HFFc6 (cell line): ENCODE results near the gene OTUB1. TPM values are rescaled to one million over a fixed set of nuclear protein-coding genes. Genes with fewer than 3 reads are reported as not detected.
A peak's percentile ranks its signal among the peaks of the same experiment; 100 is the strongest.

Source experiments
- DNase-seq: peaks from one replicate; pipeline ENCODE4 v3.0.0-alpha.2; 2018
- H3K27ac Mint-ChIP-seq: 2 replicates; pipeline ENCODE4 v1.8.0; 2020; ENCODE audit warnings: mild to moderate bottlenecking, mixed read lengths
- H3K27me3 Mint-ChIP-seq: 2 replicates; pipeline ENCODE4 v1.8.0; 2021; ENCODE audit warnings: mild to moderate bottlenecking, moderate library complexity, mixed read lengths; ENCODE audit not compliant: insufficient read depth
- H3K36me3 Mint-ChIP-seq: 2 replicates; pipeline ENCODE4 v1.8.0; 2021; ENCODE audit warnings: low read depth, mixed read lengths
- H3K4me1 Mint-ChIP-seq: 2 replicates; pipeline ENCODE4 v1.8.0; 2020; ENCODE audit warnings: low read depth, mixed read lengths
- H3K4me3 Mint-ChIP-seq: 2 replicates; pipeline ENCODE4 v1.8.0; 2020; ENCODE audit warnings: mild to moderate bottlenecking, moderate library complexity, mixed read lengths
- H3K9me3 Mint-ChIP-seq: 2 replicates; pipeline ENCODE4 v1.8.0; 2020; ENCODE audit warnings: mild to moderate bottlenecking, mixed read lengths
- total RNA-seq, 6 experiments: library from RNA; stranded (reverse); fragmentation: NEBNext Ultra II Directional; extraction: Animal tissue kit (Norgen Biotek cat#: 25700); gene quantifications; 2 replicates in 1 of 6; 3 replicates in 5 of 6; pipeline ENCODE4 v1.2.3, GENCODE V29; 2021
- TF ChIP-seq, protein P1 (sequence below): fragments of 200-600 bp; sonication (generic); IDR thresholded peaks from 2 replicates; pipeline ENCODE4 v1.5.0; 2021; ENCODE audit warnings: antibody characterized with exemption, mild to moderate bottlenecking

Gene OTUB1
- total RNA-seq, 6 experiments from 2014 or later: 84.4 to 98.2 (median 90.9) TPM

DNA sequence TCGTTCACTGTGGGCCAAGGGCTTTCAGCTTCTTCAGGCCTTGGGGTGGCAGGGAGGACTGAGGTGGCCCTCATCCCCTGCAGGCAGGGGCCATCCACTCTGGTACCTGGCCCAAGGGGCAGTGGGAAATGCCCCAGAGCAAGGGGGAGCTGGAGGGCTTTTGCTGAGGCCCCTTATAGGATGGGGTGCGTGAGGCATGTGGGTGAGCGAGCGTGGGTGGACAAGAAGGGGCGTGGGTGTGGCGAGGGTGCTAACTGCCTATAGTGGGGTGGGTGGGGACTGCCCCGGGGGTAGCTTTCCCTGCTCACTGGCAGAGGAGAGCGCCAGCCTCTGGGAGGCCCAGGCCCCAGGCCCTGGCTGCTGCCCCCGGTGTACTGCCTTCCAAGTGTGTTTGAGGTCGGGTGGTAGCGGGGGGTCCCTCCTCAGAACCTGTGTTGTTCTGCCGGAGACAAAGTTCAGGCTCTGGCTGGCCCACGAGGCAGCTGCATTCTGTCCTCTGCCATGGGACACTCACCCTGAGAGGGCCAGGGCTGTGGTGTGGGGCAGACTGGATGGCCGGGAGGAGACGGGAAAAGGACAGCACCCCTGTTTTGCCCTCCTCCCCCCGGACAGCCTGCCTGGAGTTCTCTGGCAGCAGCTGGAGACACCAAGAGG is 52.9 kb downstream of the OTUB1 start:
- no peak overlapping the region for H3K27ac Mint-ChIP-seq
- TF ChIP-seq, protein P1, sequence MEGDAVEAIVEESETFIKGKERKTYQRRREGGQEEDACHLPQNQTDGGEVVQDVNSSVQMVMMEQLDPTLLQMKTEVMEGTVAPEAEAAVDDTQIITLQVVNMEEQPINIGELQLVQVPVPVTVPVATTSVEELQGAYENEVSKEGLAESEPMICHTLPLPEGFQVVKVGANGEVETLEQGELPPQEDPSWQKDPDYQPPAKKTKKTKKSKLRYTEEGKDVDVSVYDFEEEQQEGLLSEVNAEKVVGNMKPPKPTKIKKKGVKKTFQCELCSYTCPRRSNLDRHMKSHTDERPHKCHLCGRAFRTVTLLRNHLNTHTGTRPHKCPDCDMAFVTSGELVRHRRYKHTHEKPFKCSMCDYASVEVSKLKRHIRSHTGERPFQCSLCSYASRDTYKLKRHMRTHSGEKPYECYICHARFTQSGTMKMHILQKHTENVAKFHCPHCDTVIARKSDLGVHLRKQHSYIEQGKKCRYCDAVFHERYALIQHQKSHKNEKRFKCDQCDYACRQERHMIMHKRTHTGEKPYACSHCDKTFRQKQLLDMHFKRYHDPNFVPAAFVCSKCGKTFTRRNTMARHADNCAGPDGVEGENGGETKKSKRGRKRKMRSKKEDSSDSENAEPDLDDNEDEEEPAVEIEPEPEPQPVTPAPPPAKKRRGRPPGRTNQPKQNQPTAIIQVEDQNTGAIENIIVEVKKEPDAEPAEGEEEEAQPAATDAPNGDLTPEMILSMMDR: no peak
- H3K36me3 Mint-ChIP-seq: no peaks in the 10 kb centered on the region
- no peaks in the 10 kb centered on the region for H3K9me3 Mint-ChIP-seq
- DNase-seq: no peak
- H3K27me3 Mint-ChIP-seq: peaks cover 15% of the 10 kb centered on the region
- no peak overlapping the region for H3K4me3 Mint-ChIP-seq
- no peaks in the 10 kb centered on the region for H3K4me1 Mint-ChIP-seq

GRCh38 chr11:64040684-64041322 is 54.6 kb downstream of the OTUB1 start:
- H3K9me3 Mint-ChIP-seq: no peaks in the 10 kb centered on the region
- no peaks in the 10 kb centered on the region for H3K36me3 Mint-ChIP-seq
- H3K4me3 Mint-ChIP-seq: no peak overlapping the region
- no peak for DNase-seq
- TF ChIP-seq, protein P1: peak; percentile 68
- no peaks in the 10 kb centered on the region for H3K4me1 Mint-ChIP-seq
- H3K27me3 Mint-ChIP-seq: peaks cover 12% of the 10 kb centered on the region
- no peak overlapping the region for H3K27ac Mint-ChIP-seq

- Mint-ChIP-seq H3K4me3 (no peak overlapping the region), H3K27ac (no peak overlapping the region), H3K27me3 (peaks cover 13% of the 10 kb centered on the region), H3K9me3 (no peaks in the 10 kb centered on the region), H3K4me1 (no peaks in the 10 kb centered on the region), H3K36me3 (no peaks in the 10 kb centered on the region)
- DNase-seq: no peak
- TF ChIP-seq, protein P1: no peak
These were observed 55.6 kb downstream of the OTUB1 start for GRCh38 chr11:64041846-64042245.

DNA sequence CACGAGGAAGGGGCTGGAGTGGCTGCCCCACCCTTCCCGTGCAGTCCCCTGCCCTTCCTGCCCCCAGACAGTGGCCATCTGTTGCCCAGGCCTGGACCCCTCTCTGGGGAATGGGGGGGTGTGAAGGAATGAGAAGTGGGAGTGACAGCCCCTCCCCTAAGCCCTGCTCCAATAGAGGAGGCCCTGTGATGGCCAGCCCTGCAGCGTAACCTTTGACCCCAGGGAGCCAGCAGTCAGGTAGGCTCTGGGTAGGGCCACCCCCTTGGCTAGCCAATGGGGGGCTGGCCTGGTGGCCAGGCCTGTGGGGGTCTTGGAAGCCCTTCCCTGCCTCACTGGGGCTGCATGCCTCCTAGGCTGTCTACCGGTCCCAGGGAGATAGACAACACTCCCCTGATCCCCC is 56.1 kb downstream of the OTUB1 start:
- Mint-ChIP-seq H3K27me3 (peaks cover 13% of the 10 kb centered on the region), H3K27ac (no peak overlapping the region), H3K4me3 (no peak overlapping the region), H3K9me3 (no peaks in the 10 kb centered on the region), H3K36me3 (no peaks in the 10 kb centered on the region), H3K4me1 (no peaks in the 10 kb centered on the region)
- TF ChIP-seq, protein P1: no peak
- no peak for DNase-seq

DNA sequence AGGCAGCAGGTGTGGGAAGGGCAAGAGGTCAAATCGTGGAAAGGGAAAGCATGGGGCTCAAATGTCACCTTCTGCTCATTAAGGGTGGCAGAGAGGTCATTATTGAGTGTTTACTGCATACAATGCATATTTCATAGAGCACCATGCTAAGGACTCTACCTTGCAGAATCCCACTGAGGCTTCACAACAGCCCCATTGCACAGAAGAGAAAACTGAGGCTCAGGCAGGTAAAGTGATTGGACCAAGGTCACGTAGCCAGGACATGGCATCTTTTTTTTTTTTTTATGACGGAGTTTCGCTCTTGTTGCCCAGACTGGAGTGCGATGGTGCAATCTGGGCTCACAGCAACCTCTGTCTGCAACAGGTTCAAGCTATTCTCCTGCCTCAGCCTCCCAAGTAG is 57.3 kb downstream of the OTUB1 start:
- TF ChIP-seq, protein P1: no peak
- no peaks in the 10 kb centered on the region for H3K36me3 Mint-ChIP-seq
- no peak overlapping the region for H3K27ac Mint-ChIP-seq
- H3K4me3 Mint-ChIP-seq: no peak overlapping the region
- H3K4me1 Mint-ChIP-seq: no peaks in the 10 kb centered on the region
- DNase-seq: no peak
- H3K9me3 Mint-ChIP-seq: no peaks in the 10 kb centered on the region
- H3K27me3 Mint-ChIP-seq: peaks cover 10% of the 10 kb centered on the region
